Measurements from ENCODE around the gene CNTNAP2. TPM values are rescaled to one million over a fixed set of nuclear protein-coding genes. Genes with fewer than 3 reads are reported as not detected.

Gene CNTNAP2
- total and polyA plus RNA-seq, 2 of the 8 experiments (the other 6 are each of a cell fraction or from before 2014, with no cell fraction given), result 27.9 to 71.0 TPM

DNA sequence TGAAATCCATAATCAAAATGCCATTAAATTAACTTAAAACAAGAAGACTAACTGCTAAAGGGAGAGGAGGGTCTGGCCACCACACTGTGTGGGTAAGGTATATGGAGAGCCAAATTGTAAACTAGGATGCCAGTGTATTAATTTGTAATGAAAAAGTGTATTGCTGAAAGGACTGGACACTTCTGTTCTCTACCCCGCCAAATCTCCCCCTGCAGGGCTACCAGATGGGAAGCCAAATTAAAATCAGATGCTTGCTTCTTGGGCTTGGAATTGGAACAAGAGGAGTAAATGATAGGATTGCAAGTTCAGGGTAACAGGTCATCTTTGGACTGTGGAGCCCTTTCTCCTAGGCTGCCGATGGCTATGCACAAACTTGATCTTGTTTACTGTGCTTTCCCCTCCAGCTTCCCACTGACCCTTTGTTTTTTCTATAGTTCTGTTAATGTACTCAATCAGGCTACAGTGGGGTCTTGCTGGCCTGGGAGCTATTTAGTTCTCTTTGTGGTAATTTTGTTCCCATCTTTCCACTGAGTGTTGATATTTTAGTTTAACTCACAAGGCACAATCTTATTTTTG is 1541.9 kb downstream of the CNTNAP2 start:
- TF ChIP-seq HDAC2 (IDR thresholded peaks at IDR 0.05; ENCODE audit: borderline replicate concordance in 1 of 2, low read depth in 2 of 2, low read length in 2 of 2) (no peak), RFX5 (IDR thresholded peaks at IDR 0.05; ENCODE audit: borderline replicate concordance, low read depth, low read length) (no peak), NRF1 (IDR thresholded peaks at IDR 0.05; ENCODE audit: low read depth, low read length) (no peak)
- TF ChIP-seq, protein P1, sequence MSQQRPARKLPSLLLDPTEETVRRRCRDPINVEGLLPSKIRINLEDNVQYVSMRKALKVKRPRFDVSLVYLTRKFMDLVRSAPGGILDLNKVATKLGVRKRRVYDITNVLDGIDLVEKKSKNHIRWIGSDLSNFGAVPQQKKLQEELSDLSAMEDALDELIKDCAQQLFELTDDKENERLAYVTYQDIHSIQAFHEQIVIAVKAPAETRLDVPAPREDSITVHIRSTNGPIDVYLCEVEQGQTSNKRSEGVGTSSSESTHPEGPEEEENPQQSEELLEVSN (IDR thresholded peaks at IDR 0.05), result no peak
- Histone ChIP-seq H3K4me1 (replicated peaks in 1 of 4; ENCODE audit: control insufficient read depth in 3 of 4, insufficient read depth in 4 of 4, low read length in 3 of 4) (peaks cover 0 to 13% (median under 1%) of the 10 kb centered on the region in 4 experiments; a peak in 2 of 7 replicates), H3K4ac (replicated peaks; ENCODE audit: insufficient read length, low read depth, low read length) (no peak overlapping the region), H3K23ac (ENCODE audit: insufficient read length) (no peak overlapping the region), H4K5ac (ENCODE audit: insufficient read length, low read depth, low read length) (no peak overlapping the region), H4K8ac (ENCODE audit: extremely low read depth, insufficient read depth, low read length) (no peak overlapping the region), H3K36me3 (ENCODE audit: control insufficient read depth in 2 of 4, insufficient read depth in 4 of 4, low read length in 3 of 4) (no peaks in the 10 kb centered on the region), H3K4me3 (ENCODE audit: extremely low read depth in 1 of 4, insufficient read depth in 2 of 4, low read depth in 3 of 4, low read length in 4 of 4) (no peak overlapping the region), H2BK20ac (ENCODE audit: low read length) (peak overlapping the region; percentile 64; the same call in 1 of the 2 replicates), H4K91ac (replicated peaks; ENCODE audit: insufficient read length, low read length) (no peak overlapping the region), H3K27me3 (replicated peaks in 1 of 4; ENCODE audit: control insufficient read depth in 3 of 4, extremely low read depth in 1 of 4, insufficient read depth in 3 of 4, low read length in 3 of 4) (no peaks in the 10 kb centered on the region), H2AFZ (ENCODE audit: low read length) (peak overlapping the region; percentile 61; the same call in 1 of the 2 replicates), H3K4me2 (ENCODE audit: insufficient read depth in 1 of 2, low read depth in 2 of 2, low read length in 2 of 2) (peak overlapping the region in 1 of 2 experiments; percentile 27; a peak in 1 of 4 replicates), H3K9ac (replicated peaks in 1 of 4; ENCODE audit: extremely low read depth in 1 of 4, low read depth in 3 of 4, low read length in 3 of 4) (no peak overlapping the region), H4K20me1 (replicated peaks in 1 of 2; ENCODE audit: control insufficient read depth in 1 of 2, insufficient read depth in 2 of 2, low read length in 2 of 2) (no peaks in the 10 kb centered on the region), H2BK12ac (ENCODE audit: low read depth, low read length) (no peak overlapping the region), H3K23me2 (ENCODE audit: low read depth, low read length) (no peaks in the 10 kb centered on the region), H2AK5ac (ENCODE audit: low read depth, low read length) (no peak overlapping the region), H3K14ac (ENCODE audit: insufficient read length) (no peak overlapping the region), H2BK15ac (ENCODE audit: low read length) (no peak overlapping the region), H3K79me1 (ENCODE audit: low read depth, low read length) (no peaks in the 10 kb centered on the region), H3K79me2 (ENCODE audit: control insufficient read depth in 1 of 2, insufficient read depth in 2 of 2, low read length in 2 of 2) (no peaks in the 10 kb centered on the region), H2BK5ac (ENCODE audit: low read depth, low read length) (no peak overlapping the region), H3K56ac (replicated peaks; ENCODE audit: insufficient read length, low read depth, low read length) (no peak overlapping the region), H3K18ac (ENCODE audit: extremely low read depth, low read length) (no peak overlapping the region), H3K9me3 (ENCODE audit: insufficient read depth in 2 of 2, low read depth in 1 of 2, low read length in 1 of 2) (no peaks in the 10 kb centered on the region), H2BK120ac (replicated peaks; ENCODE audit: low read depth, low read length) (no peak overlapping the region), H3K27ac (ENCODE audit: low read depth, low read length) (no peak overlapping the region)
- no peak for DNase-seq (ENCODE audit: low read depth in 1 of 2, low spot score in 2 of 2)
- CTCF ChIA-PET (ENCODE audit: partially characterized antibody), result interaction anchor here (1.3 kb wide), 1 partner anchor 20 kb away, joined by 3 read pairs; no protein-coding TSS in a partner anchor
- POLR2A ChIA-PET (ENCODE audit: partially characterized antibody), result no interaction called here
- FAIRE-seq, result no peak
- 86% methylated on average over 2 of the region's 2 CpGs; no CpG with 5 or more reads in 1 of the 2 experiments for WGBS, 2 experiments (ENCODE audit: extremely low coverage in 1 of 2, insufficient coverage in 1 of 2, insufficient read length in 1 of 2, insufficient replicate concordance in 2 of 2, low coverage in 1 of 2, low lambda C conversion rate in 2 of 2, missing lambda C conversion rate in 1 of 2)
